ENCODE measurements around the gene PLB1. TPM values are rescaled to one million over a fixed set of nuclear protein-coding genes. Genes with fewer than 3 reads are reported as not detected.

The PLB1 gene
- polyA plus RNA-seq, 3 donors from 2014 or later, result 0.43 to 1.2 TPM; not detected in 1

DNA sequence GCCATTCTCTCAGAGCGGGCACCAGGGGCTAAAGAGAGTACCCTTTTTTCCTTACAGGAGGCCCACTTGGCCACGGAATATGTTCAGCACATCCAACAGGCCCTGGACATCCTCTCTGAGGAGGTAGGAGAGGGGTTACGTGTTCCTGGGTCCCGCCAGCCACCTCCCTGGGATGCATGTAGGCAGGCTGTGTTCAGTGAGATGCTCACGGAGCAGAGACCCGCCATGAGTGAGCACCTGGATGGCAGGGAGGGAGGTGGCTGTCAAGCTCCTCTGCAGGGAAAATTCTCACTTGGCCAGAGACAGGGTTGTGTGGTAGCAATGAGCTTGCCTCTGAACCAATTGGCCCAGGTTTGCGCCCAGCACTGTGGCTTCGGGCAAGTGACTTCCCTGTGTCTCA lies 132.6 kb downstream of the PLB1 start:
- Mint-ChIP-seq H3K27ac (no peak overlapping the region), H3K36me3 (no peaks in the 10 kb centered on the region), H3K4me1 (peaks cover 31 to 33% of the 10 kb centered on the region in 2 donors), H3K27me3 (ENCODE audit: low read depth in 3 of 3) (peaks cover 0 to 10% (median 2%) of the 10 kb centered on the region in 3 donors), H3K4me3 (no peak overlapping the region), H3K9me3 (no peaks in the 10 kb centered on the region)
- no peak for DNase-seq

DNA sequence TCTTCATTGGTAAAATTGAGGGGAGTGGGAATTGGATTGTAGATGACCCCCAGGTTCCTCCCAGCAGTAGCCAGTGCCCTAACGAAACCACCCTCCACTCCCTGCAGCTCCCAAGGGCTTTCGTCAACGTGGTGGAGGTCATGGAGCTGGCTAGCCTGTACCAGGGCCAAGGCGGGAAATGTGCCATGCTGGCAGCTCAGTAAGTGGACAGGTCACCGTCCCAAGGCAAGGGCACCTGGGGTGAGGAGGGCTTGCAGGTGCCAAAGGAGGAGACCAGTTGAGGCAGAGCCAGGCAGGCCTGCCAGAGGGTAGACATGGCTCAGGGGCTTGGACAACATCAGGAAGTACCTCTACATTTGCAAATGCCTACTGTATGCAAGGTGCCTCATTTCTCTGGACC lies 133.1 kb downstream of the PLB1 start:
- H3K27me3 Mint-ChIP-seq (ENCODE audit: low read depth in 3 of 3), result peaks cover 2 to 10% (median 3%) of the 10 kb centered on the region in 3 donors
- H3K9me3 Mint-ChIP-seq, result no peaks in the 10 kb centered on the region
- DNase-seq, result no peak
- no peak overlapping the region for H3K4me3 Mint-ChIP-seq
- no peak overlapping the region for H3K27ac Mint-ChIP-seq
- peaks cover 0 to 3% (median 0%) of the 10 kb centered on the region in 3 donors for H3K36me3 Mint-ChIP-seq
- peaks cover 27 to 28% of the 10 kb centered on the region in 2 donors for H3K4me1 Mint-ChIP-seq

DNA sequence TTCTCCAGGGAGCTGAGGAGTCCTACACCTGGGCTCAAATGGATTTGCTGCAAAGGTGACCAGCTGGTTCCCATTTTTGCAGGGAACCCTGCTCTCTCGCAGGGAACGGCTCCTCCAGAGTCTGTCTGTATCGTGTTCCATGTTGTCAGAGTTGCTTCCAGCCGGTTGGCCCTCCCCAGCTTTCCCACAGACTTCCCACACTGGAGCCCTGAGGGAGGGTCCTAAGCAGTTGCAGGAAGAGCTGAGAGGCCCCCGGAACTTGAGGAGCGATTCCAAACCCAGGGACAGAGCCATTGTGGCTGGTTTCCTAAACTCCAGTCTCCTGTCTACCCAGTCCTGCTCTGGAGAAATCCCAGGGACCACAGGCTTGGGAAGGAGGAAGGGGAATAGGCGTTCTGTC lies 134.1 kb downstream of the PLB1 start:
- peaks cover 0 to 4% (median 0%) of the 10 kb centered on the region in 3 donors for H3K36me3 Mint-ChIP-seq
- no peaks in the 10 kb centered on the region for H3K9me3 Mint-ChIP-seq
- peaks cover 17 to 19% of the 10 kb centered on the region in 2 donors for H3K4me1 Mint-ChIP-seq
- H3K4me3 Mint-ChIP-seq, result no peak overlapping the region
- DNase-seq, result no peak
- peaks cover 0 to 6% (median 3%) of the 10 kb centered on the region in 3 donors for H3K27me3 Mint-ChIP-seq (ENCODE audit: low read depth in 3 of 3)
- no peak overlapping the region for H3K27ac Mint-ChIP-seq

DNA sequence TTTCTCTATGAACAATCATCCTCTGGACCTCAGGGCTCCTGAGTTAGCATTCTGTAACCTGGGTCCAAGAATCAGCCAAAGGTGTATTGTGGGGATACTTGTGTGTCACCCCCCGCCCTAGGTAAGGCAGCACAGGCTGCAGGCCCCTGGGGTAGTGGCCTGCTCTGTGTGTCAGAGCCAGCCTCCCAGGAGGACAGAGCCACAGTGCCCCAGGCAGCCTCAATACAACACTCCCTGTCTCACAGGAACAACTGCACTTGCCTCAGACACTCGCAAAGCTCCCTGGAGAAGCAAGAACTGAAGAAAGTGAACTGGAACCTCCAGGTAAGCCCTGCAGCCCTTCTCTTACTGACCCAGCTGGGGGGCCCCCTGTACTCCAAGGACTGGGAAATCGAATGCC lies 134.5 kb downstream of the PLB1 start:
- Mint-ChIP-seq H3K27ac (no peak overlapping the region), H3K27me3 (ENCODE audit: low read depth in 3 of 3) (peaks cover 0 to 6% (median 3%) of the 10 kb centered on the region in 3 donors), H3K4me1 (peaks cover 13 to 14% of the 10 kb centered on the region in 2 donors), H3K9me3 (no peaks in the 10 kb centered on the region), H3K36me3 (peaks cover 0 to 4% (median 0%) of the 10 kb centered on the region in 3 donors), H3K4me3 (no peak overlapping the region)
- no peak for DNase-seq

DNA sequence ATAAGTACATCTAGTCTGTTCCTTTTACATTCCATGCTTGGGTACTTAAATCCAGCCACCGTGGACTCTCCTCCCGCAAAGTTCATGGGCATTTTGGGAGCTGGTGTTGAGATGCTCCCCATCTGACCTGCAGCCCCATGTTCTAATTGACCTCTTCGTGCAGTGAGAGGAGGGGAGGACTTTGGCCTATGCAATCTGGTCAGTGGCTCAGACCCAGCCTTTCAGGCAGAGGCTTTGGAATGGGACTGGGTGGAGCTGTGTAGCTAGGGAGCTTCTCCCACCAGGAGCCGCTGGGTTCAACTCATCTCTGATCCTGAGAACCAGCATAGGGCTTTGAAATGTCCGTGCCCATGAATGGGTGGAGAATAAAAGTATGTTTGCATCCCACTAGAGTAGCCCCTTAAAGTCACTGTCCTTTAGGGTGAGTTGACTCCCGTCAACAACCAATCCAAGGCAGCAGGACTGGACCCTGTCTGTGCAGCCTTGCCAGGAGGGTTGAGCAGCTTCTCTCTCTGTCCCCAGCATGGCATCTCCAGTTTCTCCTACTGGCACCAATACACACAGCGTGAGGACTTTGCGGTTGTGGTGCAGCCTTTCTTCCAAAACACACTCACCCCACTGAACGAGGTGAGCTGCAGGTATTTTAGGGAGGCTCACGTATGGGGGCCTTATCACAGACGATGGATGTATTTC lies 135.8 kb downstream of the PLB1 start:
- H3K9me3 Mint-ChIP-seq, result no peaks in the 10 kb centered on the region
- DNase-seq, result no peak
- H3K27me3 Mint-ChIP-seq (ENCODE audit: low read depth in 3 of 3), result peaks cover 0 to 6% (median 3%) of the 10 kb centered on the region in 3 donors
- H3K27ac Mint-ChIP-seq, result peak overlapping the region in 1 of 6 donors; percentile 45
- H3K4me1 Mint-ChIP-seq, result peaks cover 7 to 9% of the 10 kb centered on the region in 2 donors
- H3K36me3 Mint-ChIP-seq, result peaks cover 0 to 4% (median 0%) of the 10 kb centered on the region in 3 donors
- no peak overlapping the region for H3K4me3 Mint-ChIP-seq

DNA sequence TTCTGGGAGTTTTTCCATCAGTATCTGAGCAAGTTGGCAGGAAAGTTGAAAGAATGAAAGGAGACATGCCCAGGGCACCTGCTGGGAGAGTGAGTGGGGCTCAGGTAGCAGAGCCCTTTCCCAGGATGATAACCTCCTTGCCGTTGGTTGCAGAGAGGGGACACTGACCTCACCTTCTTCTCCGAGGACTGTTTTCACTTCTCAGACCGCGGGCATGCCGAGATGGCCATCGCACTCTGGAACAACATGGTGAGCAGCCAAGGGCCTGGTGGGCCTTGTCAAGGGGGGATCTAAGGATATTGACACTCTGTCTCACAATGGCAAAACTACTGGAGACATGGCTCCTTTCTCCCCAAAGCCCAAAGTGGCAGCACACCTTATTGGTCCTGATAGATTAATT lies 136.9 kb downstream of the PLB1 start:
- peaks cover 2 to 3% of the 10 kb centered on the region in 2 donors for H3K4me1 Mint-ChIP-seq
- H3K27me3 Mint-ChIP-seq (ENCODE audit: low read depth in 3 of 3), result peaks cover 0 to 6% (median 3%) of the 10 kb centered on the region in 3 donors

DNA sequence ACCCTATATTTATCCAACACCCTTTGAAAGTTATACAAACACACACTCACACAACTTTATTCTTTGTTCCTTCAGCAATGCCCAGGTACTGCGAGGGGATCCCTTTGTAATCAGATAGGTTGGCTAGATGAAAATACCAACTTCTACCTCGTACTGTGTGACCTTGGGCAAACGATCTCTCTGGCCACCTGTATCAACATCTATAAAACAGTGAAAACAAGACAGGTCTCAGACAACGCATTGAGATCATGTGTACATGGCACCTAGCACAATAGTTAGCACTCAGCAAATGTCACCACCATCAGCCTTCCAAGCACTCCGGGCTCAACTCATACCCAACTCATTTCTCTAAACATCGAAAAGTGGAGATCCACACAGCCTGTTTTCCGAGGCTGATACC lies 137.3 kb downstream of the PLB1 start:
- Mint-ChIP-seq H3K9me3 (no peaks in the 10 kb centered on the region), H3K27me3 (ENCODE audit: low read depth in 3 of 3) (peaks cover 0 to 6% (median 3%) of the 10 kb centered on the region in 3 donors), H3K36me3 (peaks cover 0 to 7% (median 0%) of the 10 kb centered on the region in 3 donors), H3K27ac (no peak overlapping the region), H3K4me3 (no peak overlapping the region), H3K4me1 (no peaks in the 10 kb centered on the region)
- no peak for DNase-seq

More for the DNA sequence above, 136.9 kb downstream of the PLB1 start:
- Mint-ChIP-seq H3K27ac (no peak overlapping the region), H3K36me3 (peaks cover 0 to 4% (median 0%) of the 10 kb centered on the region in 3 donors), H3K9me3 (no peaks in the 10 kb centered on the region), H3K4me3 (no peak overlapping the region)
- no peak for DNase-seq

DNA sequence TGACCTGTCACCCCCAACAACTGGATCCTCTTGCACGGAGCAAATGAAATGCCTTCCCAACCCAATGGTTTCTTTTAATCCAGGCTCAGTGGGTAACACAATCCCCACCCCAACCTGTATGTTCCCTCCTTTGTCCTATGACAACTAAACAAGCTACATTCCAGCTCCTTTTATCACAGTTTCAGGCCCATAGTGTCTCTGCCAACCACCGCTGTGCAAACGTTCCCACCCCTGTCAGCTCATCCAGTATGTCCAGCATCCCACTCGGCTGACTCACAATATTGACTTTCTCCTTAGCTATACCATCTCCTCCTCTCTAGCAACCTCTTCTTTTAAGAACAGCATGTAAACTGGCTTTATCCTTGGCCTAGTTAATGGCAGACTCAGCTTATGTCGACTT lies 137.9 kb downstream of the PLB1 start:
- Mint-ChIP-seq H3K4me1 (no peaks in the 10 kb centered on the region), H3K9me3 (no peaks in the 10 kb centered on the region), H3K27me3 (ENCODE audit: low read depth in 3 of 3) (peaks cover 0 to 6% (median 3%) of the 10 kb centered on the region in 3 donors), H3K36me3 (peaks cover 0 to 9% (median 0%) of the 10 kb centered on the region in 3 donors), H3K27ac (peak overlapping the region in 2 of 6 donors; percentile 6 to 13), H3K4me3 (no peak overlapping the region)
- DNase-seq, result no peak

DNA sequence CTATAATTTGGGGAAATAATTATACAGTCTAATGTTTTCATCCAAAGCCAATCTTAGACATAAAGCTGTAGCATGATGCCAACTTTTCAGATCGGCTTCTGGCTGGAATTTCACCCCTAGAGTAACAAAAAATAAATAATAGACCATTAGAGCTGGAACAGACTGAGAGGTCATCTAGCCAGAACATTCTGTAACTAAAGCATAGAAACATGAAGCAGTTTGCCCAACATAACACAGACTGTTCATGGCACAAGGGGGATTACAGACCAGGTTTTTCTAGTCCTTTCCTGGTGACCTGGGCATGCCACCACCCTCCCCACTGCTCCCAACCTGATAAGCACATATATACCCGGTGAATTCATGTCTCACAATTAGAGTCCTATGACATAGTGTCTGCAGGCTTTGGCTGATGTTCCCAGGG lies 139.3 kb downstream of the PLB1 start:
- no peaks in the 10 kb centered on the region for H3K4me1 Mint-ChIP-seq
- DNase-seq, result no peak
- no peaks in the 10 kb centered on the region for H3K9me3 Mint-ChIP-seq
- H3K36me3 Mint-ChIP-seq, result peaks cover 0 to 9% (median 0%) of the 10 kb centered on the region in 3 donors
- H3K4me3 Mint-ChIP-seq, result no peak overlapping the region
- H3K27me3 Mint-ChIP-seq (ENCODE audit: low read depth in 3 of 3), result peaks cover 0 to 10% (median 7%) of the 10 kb centered on the region in 3 donors
- no peak overlapping the region for H3K27ac Mint-ChIP-seq

DNA sequence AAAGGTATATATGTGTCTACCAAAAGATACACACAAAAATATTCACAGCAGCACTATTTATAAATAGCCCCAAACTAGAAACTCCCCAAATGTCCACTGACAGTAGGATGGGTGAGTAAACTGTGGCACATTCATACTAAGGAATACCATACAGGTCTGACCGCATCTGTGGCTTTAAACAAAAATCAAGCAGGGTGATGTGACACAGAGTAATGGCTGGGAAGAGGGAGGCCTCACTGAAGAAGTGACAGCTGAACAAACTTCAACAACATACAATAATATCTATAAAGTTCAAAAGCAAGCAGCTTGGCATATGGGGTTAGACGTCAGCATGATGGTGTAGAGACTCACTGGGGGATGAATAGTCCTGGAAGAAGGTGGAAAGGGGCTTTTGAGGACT lies 140.6 kb downstream of the PLB1 start:
- Mint-ChIP-seq H3K9me3 (no peaks in the 10 kb centered on the region), H3K27me3 (ENCODE audit: low read depth in 3 of 3) (peaks cover 0 to 10% (median 7%) of the 10 kb centered on the region in 3 donors), H3K27ac (no peak overlapping the region), H3K4me1 (no peaks in the 10 kb centered on the region), H3K4me3 (no peak overlapping the region), H3K36me3 (peaks cover 0 to 9% (median 0%) of the 10 kb centered on the region in 3 donors)
- DNase-seq, result no peak

DNA sequence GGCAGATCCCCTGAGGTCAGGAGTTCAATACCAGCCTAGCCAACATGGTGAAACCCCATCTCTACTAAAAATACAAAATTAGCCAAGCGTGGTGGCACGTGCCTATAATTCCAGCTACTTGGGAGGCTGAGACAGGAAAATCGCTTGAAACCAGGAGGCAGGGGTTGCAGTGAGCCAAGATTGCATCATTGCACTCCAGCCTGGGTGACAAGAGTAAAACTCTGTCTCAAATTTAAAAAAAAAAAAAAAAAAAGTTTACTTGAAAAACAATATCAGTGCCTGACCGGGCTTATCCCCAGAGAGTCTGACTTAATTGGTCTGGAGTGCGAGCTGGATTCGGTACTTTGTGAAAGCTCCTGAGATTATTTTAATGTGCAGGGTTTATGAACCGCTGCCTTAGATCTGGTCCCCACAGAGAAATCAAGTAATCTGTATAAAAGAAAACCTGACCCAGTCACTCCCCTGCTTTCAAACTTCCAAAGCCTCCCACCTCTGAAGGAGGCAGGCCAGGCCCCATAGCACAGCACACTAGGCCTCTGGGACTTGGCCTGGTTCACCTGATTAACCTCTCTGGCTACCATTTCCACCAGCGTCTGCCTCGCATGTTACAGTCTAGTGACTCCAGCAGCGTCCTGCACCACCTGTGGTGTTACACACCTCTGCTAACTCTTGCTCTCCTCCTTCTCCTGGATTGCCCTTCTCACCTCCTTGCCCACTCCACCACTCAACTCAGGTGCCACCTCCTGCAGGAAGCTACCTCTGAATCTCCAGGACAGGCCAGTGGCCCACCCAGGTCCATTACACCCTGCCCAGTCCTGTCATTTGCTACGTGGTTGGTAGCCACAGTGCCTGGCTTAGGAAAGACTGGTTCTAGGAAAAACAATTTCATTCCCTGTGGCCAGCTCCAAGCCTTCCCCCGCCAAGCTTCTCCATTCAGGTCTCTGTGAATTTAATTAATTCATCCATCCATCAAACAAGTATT lies 141.5 kb downstream of the PLB1 start:
- Mint-ChIP-seq H3K4me3 (no peak overlapping the region), H3K9me3 (no peaks in the 10 kb centered on the region)

DNA sequence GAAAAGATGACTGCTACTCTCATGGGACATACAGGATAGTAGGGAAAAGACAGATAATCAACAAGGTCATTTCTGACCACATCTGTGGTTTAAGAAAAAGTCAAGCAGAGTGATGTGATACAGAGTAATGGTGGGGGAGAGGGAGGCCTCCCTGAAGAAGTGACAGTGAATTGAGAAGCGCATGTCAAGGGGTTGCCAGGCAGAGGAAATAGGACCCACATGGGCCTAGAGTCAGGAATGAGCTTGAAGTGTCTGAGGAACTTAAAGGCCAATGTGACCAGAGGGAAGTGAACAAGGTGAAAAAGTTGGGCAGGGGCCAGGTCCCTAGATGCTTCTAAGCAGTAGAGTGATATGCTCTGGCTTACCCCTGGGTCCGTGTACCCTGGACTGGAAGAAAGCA lies 142.2 kb downstream of the PLB1 start:
- Mint-ChIP-seq H3K9me3 (no peaks in the 10 kb centered on the region), H3K4me3 (no peak overlapping the region), H3K36me3 (peaks cover 0 to 13% (median 0%) of the 10 kb centered on the region in 3 donors), H3K4me1 (no peaks in the 10 kb centered on the region), H3K27ac (peak overlapping the region in 2 of 6 donors; percentile 26 to 69), H3K27me3 (ENCODE audit: low read depth in 3 of 3) (peaks cover 0 to 10% (median 7%) of the 10 kb centered on the region in 3 donors)
- no peak for DNase-seq

More for the DNA sequence above, 141.5 kb downstream of the PLB1 start:
- Mint-ChIP-seq H3K36me3 (peaks cover 0 to 13% (median 0%) of the 10 kb centered on the region in 3 donors), H3K4me1 (no peaks in the 10 kb centered on the region), H3K27me3 (ENCODE audit: low read depth in 3 of 3) (peaks cover 0 to 10% (median 7%) of the 10 kb centered on the region in 3 donors), H3K27ac (peak overlapping the region in 2 of 6 donors; percentile 1 to 84)
- DNase-seq, result no peak

DNA sequence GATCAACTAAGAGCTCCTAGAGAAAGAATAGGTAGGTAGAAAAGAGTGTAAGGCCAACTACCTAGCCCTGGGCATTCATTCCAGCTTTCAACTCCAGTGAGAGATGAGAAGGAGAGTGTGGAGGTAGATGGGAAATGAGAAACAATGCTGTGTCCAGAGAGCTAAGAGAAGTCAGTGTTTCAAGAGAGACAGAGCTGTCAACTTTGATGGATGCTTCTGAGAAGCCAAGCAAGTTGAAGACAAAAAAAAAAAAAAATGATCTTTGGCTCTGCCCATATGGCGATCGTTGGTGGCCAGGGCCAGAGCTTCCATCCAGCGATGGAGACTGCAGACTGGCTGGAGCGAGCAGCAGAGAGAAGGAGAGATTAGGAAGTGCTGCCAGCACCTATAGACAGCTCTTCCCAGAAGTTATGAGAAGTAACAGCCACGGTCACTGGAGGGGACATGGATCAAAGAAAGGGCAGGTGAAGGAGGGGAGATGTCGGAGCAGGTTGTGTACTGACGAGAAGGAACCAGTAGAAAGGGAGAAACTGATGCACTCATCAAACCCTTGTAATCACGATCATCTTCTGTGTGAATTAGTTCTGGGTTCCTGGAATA lies 143.3 kb downstream of the PLB1 start:
- Mint-ChIP-seq H3K9me3 (no peaks in the 10 kb centered on the region), H3K36me3 (peaks cover 0 to 9% (median 0%) of the 10 kb centered on the region in 3 donors), H3K27ac (peak overlapping the region in 4 of 6 donors; percentile 19 to 62 (median 42)), H3K27me3 (ENCODE audit: low read depth in 3 of 3) (peaks cover 0 to 8% (median 3%) of the 10 kb centered on the region in 3 donors), H3K4me1 (no peaks in the 10 kb centered on the region), H3K4me3 (no peak overlapping the region)
- DNase-seq, result no peak
